LNCAP (cell line): ENCODE data around the gene ETFA.

Experiments used
- TF ChIP-seq, protein P1 (sequence below): fragments of 450-650 bp; IDR thresholded peaks from 2 replicates; pipeline ENCODE4 v1.5.1; 2017; ENCODE audit warnings: mild to moderate bottlenecking

Gene ETFA

DNA sequence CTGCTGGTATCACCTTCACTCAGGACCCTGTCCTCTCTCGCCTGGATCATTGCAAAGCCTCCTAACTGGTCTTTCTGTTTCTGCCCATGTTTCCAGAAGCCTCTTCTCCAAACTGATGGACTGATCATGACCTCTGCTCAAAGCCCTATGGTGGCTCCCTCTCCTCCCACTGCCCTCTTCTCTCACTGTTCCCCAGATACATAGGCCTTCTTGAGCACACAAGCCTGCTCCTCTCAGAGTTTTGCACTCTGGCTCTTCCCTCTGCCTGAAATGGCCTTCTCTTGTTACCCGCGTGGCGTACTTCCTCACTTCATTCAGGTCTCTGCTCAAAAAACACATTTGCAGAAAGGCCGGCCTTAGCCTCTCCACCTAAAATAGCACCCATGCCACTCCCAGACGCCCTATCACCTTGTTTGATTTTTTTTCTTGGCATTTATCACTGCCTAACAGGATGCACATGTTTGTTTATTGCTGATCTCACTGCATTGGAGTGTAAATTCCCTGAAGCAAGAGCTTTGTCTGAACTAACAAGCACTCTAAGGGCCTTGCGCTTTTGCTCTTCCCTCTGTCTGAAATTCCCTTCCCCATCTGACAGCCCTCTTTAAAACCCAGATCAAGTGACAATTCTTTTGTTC lies 1.4 kb upstream of the ETFA start:
- TF ChIP-seq, protein P1, sequence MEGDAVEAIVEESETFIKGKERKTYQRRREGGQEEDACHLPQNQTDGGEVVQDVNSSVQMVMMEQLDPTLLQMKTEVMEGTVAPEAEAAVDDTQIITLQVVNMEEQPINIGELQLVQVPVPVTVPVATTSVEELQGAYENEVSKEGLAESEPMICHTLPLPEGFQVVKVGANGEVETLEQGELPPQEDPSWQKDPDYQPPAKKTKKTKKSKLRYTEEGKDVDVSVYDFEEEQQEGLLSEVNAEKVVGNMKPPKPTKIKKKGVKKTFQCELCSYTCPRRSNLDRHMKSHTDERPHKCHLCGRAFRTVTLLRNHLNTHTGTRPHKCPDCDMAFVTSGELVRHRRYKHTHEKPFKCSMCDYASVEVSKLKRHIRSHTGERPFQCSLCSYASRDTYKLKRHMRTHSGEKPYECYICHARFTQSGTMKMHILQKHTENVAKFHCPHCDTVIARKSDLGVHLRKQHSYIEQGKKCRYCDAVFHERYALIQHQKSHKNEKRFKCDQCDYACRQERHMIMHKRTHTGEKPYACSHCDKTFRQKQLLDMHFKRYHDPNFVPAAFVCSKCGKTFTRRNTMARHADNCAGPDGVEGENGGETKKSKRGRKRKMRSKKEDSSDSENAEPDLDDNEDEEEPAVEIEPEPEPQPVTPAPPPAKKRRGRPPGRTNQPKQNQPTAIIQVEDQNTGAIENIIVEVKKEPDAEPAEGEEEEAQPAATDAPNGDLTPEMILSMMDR = no peak

DNA sequence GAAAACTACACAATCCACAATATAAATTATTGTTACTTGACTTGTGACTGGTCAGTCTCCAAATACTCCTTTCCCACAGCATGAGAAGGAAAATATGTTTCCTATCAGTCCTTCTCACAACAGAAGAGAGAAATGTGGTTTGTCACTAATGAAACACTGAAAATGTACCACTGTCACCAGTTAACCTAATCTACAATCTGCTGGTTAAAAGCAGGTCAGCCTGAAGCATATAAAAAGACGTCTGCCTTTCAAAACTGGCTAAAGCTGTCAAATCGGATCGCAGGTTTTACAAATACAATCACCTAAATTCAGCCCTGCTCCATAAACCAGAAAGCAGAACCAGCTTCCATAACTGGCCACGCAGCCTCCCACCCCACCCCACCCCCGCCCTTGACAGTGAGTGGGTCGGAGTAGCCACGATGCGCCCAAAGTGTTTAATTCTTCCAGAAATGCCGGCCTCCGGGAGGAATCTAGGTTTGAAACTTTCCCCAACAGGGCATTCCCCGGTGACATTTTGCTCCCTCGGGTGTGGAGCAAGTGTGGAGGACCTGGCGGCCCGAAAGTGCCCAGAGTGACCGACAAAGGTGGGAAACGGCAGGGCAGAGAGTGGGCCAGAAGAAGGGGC lies 682 bp downstream of the ETFA start:
- TF ChIP-seq, protein P1 = no peak

DNA sequence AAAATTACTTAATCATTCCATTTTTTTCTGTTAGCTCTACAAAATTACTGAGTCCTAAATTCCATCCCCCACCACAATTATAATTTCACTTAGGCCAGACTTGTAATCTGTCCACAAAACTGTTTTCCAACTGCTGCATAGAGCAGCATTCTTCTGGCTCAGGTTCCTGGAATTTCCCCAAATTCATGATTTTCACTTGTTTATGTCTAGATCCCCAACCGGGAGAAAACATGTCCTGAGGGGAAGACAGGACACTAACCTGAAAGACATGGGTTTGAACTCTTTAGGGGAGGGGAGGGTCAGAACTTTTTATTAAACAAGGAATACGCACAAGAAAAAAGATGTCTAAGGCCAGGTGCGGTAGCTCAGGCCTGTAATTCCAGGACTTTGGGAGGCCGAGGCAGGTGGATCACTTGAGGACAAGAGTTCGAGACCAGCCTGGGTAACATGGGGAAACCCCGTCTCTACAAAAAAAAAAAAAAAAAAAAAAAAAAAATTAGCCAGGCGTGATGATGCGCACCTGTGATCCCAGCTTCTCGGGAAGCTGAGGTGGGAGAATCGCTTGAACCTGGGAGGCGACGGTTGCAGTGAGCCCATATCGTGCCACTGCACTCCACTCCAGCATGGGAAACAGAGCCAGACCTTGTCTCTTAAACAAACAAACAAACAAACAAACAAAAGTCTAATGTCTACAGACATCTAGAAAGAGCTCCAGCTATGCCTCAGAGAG lies 1.5 kb downstream of the ETFA start:
- TF ChIP-seq, protein P1 = no peak

DNA sequence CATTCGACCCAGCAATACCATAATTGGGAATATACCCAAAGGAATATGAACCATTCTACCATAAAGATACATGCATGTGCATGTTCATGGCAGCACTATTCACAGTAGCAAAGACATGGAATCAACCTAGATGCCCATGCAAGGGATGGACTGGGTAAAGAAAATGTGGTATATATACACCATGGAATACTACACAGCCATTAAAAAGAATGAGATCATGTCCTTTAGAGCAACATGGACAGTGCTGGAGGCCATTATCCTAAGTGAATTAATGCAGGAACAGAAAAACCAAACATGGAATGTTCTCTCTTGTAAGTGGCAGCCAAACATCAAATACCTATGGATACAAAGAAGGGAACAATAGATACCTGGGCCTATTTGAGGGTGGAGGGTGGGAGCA lies 7.4 kb downstream of the ETFA start:
- TF ChIP-seq, protein P1 = no peak

DNA sequence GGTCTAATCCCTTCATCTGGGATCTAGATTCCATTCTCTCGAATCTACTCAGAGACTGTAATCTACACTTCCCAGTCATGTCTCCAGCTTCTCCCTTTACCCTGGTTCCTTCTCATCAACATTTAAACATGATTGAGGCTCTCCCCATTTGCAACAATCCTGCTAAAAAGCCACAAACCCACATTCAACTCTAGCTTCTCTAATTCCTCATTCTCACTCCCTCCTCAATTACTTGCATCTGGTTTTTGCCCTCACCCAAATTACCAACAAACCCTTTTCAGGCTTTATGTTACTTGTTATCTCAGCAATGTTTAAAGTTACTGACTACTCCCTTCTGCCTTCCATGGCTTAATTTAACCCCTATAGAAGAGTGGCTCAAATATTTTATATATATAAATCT lies 11.5 kb downstream of the ETFA start:
- TF ChIP-seq, protein P1 = no peak

DNA sequence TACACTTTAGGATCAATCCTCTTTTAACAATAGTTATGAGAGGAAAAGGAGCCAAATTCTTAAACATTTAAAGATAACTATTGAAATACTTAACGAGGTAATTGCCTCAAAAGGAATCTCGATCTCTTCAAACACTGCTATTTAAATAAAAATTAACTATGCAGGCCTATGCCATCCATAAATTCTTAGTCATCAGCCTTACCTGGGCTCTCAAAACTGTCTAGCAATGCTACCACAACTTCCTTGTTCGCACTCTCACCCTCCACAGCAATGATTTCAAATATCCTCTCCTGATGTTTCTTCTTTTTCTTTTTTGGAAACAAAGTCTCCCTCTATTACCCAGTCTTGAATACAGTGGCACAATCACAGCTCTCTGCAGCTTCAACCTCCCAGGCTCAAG lies 12.3 kb downstream of the ETFA start:
- TF ChIP-seq, protein P1 = no peak

DNA sequence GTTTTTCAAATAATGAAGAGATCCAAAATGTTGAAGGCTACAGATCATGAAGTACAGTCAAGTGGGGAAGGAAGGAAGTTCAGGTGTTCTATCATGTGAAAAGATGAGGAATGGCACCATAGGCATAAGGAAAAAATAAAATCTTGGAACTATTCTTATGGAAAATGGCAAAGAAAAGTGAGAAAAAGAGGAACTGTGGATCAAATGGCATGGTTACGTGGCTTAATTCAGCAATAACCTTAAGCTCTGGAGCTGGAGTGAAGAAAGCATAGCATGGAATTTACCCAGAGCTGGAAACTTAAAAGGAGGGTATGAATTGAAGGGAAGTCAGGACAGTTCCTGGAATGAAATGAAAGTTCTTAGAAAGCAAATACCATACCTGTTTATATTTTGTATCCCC lies 14.4 kb downstream of the ETFA start:
- TF ChIP-seq, protein P1 = no peak
